GM18867 (cell line): Measurements from ENCODE around the gene SMIM35.

Experiments used
- ATAC-seq: cut with Tn5 transposase; IDR thresholded peaks from one replicate; pipeline ENCODE4 v1.9.1; 2021; ENCODE audit warnings: mild to moderate bottlenecking, moderate library complexity; ENCODE audit not compliant: unreplicated experiment

Gene SMIM35

GRCh38 chr11:118086913-118087768 is at the start of gene SMIM35:
Gene SMIM35 (minus strand): TSS chr11:118086963. CDS start chr11:118086757, 206 bp downstream.
- ATAC-seq, result no peak

GRCh38 chr11:118136341-118136740 is 49.6 kb upstream of the SMIM35 start:
- no peak for ATAC-seq

- no peak for ATAC-seq
Observed at GRCh38 chr11:118135796-118136165, 49.0 kb upstream of the SMIM35 start.

- no peak for ATAC-seq
Observed at GRCh38 chr11:118135051-118135795, 48.5 kb upstream of the SMIM35 start.

- no peak for ATAC-seq
Observed at GRCh38 chr11:118133816-118134215, 47.1 kb upstream of the SMIM35 start.

GRCh38 chr11:118132385-118133151 is 45.8 kb upstream of the SMIM35 start:
- ATAC-seq, result no peak

GRCh38 chr11:118129471-118130172 is 42.9 kb upstream of the SMIM35 start:
- ATAC-seq, result no peak

GRCh38 chr11:118128721-118129470 is 42.1 kb upstream of the SMIM35 start:
- ATAC-seq, result no peak

GRCh38 chr11:118128310-118128709 is 41.5 kb upstream of the SMIM35 start:
- no peak for ATAC-seq

- ATAC-seq, result no peak
Observed at GRCh38 chr11:118126082-118126838, 39.5 kb upstream of the SMIM35 start.

GRCh38 chr11:118124929-118125535 is 38.3 kb upstream of the SMIM35 start:
- ATAC-seq, result no peak

- ATAC-seq, result no peak
Observed at GRCh38 chr11:118120793-118121192, 34.0 kb upstream of the SMIM35 start.

GRCh38 chr11:118117790-118118601 is 31.2 kb upstream of the SMIM35 start:
- no peak for ATAC-seq

- ATAC-seq, result no peak
Observed at GRCh38 chr11:118115048-118115447, 28.3 kb upstream of the SMIM35 start.

- no peak for ATAC-seq
Observed at GRCh38 chr11:118114266-118114665, 27.5 kb upstream of the SMIM35 start.

- no peak for ATAC-seq
Observed at GRCh38 chr11:118112711-118113430, 26.1 kb upstream of the SMIM35 start.

GRCh38 chr11:118111744-118112035 is 24.9 kb upstream of the SMIM35 start:
- ATAC-seq, result no peak
